SK-MEL-5 (cell line): ENCODE data around the gene ASTN2. TPM values are rescaled to one million over a fixed set of nuclear protein-coding genes. Genes with fewer than 3 reads are reported as not detected.

ENCODE experiments used
- DNase-seq: peaks from one replicate; pipeline ENCODE4 v3.0.0-alpha.2; 2016; ENCODE audit warnings: low read depth, low spot score
- in situ Hi-C: cut with HindIII; loops from 2 replicates; pipeline ENCODE4 v1.10.0; 2016; ENCODE audit warnings: low sequenced_read_pairs, high pct_unique_total_duplicates, low pct_unique_long_range_greater_than_20kb
- small RNA-seq, 2 experiments: library from RNA; depleted of rRNA; stranded (forward); fragments of <200 nt; gene quantifications; one replicate each; pipeline ENCODE3, GENCODE V24; 2014
- total RNA-seq: library from RNA; depleted of rRNA; stranded (reverse); fragments of >200 nt; shearing (Covaris generic); gene quantifications from 2 replicates; pipeline ENCODE4 v1.2.3, GENCODE V29; 2014

The ASTN2 gene
- total RNA-seq, 1 experiment from 2014 or later: 11.9 TPM

- no peak for DNase-seq
- in situ Hi-C loops: no loop called here
Measured at GRCh38 chr9:116391306-116391900, 1023.5 kb downstream of the ASTN2 start.

- no peak for DNase-seq
- in situ Hi-C loops: no loop called here
Measured at GRCh38 chr9:116390303-116391228, 1024.3 kb downstream of the ASTN2 start.

GRCh38 chr9:116389541-116390302, 1025.1 kb downstream of the ASTN2 start:
- no peak for DNase-seq
- in situ Hi-C loops: no loop called here

GRCh38 chr9:116387934-116388698, 1026.7 kb downstream of the ASTN2 start:
- no peak for DNase-seq
- in situ Hi-C loops: no loop called here

- no peak for DNase-seq
- in situ Hi-C loops: no loop called here
Measured at GRCh38 chr9:116383936-116384335, 1030.9 kb downstream of the ASTN2 start.

- in situ Hi-C loops: no loop called here
- no peak for DNase-seq
Measured at GRCh38 chr9:116383133-116383532, 1031.7 kb downstream of the ASTN2 start.

- in situ Hi-C loops: no loop called here
- DNase-seq: no peak
Measured at GRCh38 chr9:116382053-116382452, 1032.8 kb downstream of the ASTN2 start.

GRCh38 chr9:116381350-116381749, 1033.5 kb downstream of the ASTN2 start:
- no peak for DNase-seq
- in situ Hi-C loops: no loop called here

- in situ Hi-C loops: no loop called here
- DNase-seq: no peak
Measured at GRCh38 chr9:116380496-116380995, 1034.3 kb downstream of the ASTN2 start.

GRCh38 chr9:116379821-116380220, 1035.0 kb downstream of the ASTN2 start:
- DNase-seq: no peak
- in situ Hi-C loops: no loop called here

- no peak for DNase-seq
- in situ Hi-C loops: no loop called here
Measured at GRCh38 chr9:116378873-116379272, 1036.0 kb downstream of the ASTN2 start.

- no peak for DNase-seq
- in situ Hi-C loops: no loop called here
Measured at GRCh38 chr9:116377179-116377798, 1037.6 kb downstream of the ASTN2 start.

Small RNA genes lying within 50 kb of the gene (small RNA-seq; reads per million reads assigned to genes)
- gene SNORA70C: 0 reads per million in 2 experiments
